G401 (cell line): Measurements from ENCODE around the gene YTHDC2. TPM values are rescaled to one million over a fixed set of nuclear protein-coding genes. Genes with fewer than 3 reads are reported as not detected.

ENCODE experiments used
- DNase-seq: peaks from one replicate; pipeline ENCODE4 v3.0.0-alpha.2; 2015; ENCODE audit warnings: low spot score
- in situ Hi-C: cut with HindIII; loops from 2 replicates; pipeline ENCODE4 v1.10.0; 2016; ENCODE audit warnings: low sequenced_read_pairs, mixed read lengths
- total RNA-seq: library from RNA; depleted of rRNA; stranded (reverse); fragments of >200 nt; shearing (Covaris generic); gene quantifications from 2 replicates; pipeline ENCODE4 v1.2.3, GENCODE V29; 2014; rRNA removed

Gene YTHDC2
- total RNA-seq, result 10.0 and 11.6 TPM in 2 replicates

DNA sequence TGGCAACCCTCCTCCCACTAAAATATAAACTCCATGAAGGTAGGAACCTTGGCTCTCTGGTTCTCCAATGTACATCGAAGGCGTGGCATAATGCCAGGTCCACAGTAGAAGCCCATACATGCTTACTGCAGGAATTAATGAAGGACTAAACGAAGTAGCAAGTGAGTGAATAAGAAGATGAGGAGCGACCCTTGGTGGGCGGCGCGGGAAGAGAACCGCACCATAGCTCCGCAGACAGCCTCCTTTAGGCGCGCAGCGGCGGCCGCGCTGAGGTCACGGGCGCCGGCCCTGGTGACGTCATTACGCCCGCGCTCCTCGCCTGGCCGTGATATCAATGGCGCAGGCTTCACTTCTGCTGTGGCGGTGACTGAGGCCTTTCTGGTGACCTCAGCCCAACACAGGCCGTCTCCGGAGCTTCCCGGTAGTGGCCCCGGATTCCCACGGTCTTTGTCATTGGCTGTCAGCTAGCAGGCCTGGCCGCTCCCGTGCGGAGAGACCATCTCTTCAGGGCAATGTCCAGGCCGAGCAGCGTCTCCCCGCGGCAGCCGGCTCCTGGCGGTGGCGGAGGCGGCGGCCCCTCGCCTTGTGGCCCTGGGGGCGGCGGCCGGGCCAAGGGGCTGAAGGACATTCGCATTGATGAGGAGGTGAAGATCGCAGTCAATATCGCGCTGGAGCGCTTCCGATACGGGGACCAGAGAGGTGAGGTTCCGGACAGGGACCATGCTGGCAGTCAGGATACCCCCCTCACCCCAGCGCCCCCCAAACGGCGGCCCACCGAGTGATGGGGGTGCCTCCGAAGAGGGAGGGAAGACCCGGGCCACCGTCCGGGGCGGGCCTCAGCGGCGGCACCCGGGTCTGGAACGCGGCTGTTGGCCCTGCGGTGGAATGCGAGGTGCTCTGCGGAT, at the start of gene YTHDC2:
TSS of gene YTHDC2 (plus strand) at position 311 of the 905 bp plus-strand sequence. CDS start at position 513, 202 bp downstream.
- in situ Hi-C loops, result no loop called here
- peak; percentile 88 for DNase-seq

DNA sequence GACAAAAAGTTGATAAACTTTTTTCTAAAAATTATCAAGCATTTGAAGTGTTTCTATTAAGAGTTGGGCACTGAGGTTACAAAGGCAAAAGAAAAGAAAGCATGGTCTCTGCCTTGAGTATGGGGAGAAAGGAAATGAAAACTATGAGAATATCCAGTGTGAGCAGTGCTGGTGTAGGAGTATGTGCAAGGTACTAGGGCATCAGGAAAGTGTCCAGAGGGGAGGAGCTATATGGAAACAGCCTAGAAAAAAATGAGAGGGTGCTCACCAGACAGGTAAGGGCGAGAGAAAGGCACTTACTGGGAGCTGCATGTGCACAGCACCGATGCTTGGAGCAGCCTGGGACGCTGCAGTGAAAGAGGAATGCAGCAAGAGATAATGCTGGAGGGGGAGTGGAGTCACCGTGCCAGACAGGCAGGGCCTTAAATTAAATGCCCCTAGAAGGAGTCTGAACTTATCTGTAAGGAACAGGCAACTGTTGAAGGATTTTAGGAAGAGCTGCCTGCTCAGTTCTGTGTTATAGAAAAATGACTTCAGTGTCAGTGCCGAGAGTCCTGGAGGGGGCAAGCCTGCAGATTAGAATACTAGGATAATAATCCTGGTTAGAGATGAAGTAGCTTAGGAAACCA, 39.3 kb upstream of the YTHDC2 start:
- no peak for DNase-seq

DNA sequence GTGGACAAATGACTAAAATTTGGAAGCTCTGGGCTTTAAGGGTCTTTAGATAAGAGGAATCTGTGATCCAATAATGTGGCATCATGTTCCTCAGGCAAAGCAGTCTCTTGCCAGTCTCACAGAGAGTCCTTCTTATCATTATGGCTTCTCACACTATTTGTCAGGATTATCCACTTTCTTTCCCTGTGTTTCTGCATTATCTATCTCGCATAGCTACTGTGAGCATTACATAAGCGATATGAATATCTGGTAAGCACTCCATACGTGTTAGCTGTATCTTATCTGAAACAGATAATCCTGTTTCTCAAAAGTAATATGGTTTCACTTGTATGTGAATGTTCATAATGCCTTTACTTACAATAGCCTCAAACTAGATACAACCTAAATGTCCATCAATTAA, 34.8 kb upstream of the YTHDC2 start:
- in situ Hi-C loops, result no loop called here
- DNase-seq, result no peak

More for the DNA sequence above, 39.3 kb upstream of the YTHDC2 start:
- in situ Hi-C loops, result no loop called here

DNA sequence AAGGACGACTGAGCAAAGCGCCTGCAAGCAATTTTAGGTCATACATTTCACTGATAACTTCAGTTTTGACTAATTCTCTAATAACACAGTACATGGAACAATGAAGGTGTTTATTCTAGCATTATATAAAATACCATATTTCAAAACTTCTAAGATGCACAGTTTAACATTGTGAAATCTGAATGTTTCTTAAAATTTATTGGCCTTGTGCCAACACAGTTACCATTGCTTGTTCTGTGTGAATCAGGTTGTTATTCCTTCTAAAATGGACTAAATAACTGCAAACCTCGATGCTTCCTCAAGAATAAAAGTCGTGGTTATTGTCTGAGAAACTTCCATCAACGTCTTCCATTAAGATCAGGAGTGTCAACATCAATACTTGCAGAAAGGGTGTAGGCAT, 33.3 kb upstream of the YTHDC2 start:
- DNase-seq, result no peak
- in situ Hi-C loops, result no loop called here

DNA sequence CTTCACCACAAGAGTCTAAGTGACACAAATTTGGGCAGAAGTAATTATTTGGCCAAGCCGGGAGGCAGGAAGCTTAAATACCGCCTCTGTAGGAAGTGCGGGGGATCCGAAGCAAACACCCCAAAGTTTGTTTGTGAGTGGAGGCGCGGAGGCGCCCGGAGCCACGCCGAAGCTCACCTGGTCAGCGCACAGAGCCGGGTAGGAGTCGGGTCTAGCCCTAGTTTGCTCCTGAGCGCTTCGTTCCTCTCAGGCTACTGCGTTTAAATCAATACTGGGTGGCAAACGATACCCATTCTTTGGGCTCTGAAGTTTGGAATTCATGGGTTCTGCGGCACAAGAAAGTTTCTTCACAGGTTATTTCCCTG, 26.1 kb upstream of the YTHDC2 start:
- no peak for DNase-seq

DNA sequence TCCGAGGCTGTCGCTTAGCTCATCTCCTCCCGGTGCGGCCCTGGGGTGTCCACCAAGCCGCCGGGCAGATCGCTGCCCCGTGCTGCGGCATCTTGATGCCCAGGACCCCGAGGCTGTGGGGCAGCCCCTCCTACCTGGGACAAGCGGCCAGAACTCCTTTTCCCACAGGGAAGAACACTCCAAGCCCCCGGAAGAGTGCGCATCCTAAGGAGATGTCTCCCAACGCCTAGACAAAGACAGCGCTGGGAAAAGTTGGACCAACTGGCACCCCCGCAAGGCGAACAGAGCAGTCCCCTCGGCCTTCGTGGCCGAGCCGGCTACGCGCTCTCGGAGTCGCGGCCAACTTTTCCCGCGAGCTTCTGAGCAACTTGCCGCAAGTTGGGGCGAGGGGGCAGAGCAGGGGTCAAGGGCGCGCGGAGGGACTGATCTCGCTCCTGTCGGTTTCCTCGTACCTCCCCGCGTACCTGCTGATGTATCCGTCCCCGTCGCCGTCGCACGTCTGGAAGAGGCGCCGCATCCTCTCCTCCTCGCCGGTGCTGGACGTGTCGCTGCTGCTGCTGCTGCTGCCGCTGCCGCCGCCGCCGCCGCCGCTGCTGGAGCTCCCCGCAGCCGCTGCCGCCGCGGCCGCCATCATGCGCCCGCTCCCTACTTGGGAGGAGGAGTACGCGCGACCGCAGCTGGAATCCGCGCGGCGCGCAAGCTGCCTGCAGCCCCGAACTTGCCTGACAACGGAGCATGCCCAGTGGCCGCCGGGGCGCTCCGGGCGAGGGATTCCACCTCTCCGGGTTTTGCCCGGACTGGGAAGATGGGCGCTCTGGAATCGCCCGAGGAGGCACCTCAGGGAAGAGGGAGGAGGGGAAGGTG, 25.5 kb upstream of the YTHDC2 start, which contains the start of gene MCC:
TSS of gene MCC (minus strand) at position 673 of the 864 bp plus-strand sequence.
- DNase-seq, result peak; percentile 6

More for the DNA sequence above, 26.1 kb upstream of the YTHDC2 start:
- in situ Hi-C loops, result no loop called here

DNA sequence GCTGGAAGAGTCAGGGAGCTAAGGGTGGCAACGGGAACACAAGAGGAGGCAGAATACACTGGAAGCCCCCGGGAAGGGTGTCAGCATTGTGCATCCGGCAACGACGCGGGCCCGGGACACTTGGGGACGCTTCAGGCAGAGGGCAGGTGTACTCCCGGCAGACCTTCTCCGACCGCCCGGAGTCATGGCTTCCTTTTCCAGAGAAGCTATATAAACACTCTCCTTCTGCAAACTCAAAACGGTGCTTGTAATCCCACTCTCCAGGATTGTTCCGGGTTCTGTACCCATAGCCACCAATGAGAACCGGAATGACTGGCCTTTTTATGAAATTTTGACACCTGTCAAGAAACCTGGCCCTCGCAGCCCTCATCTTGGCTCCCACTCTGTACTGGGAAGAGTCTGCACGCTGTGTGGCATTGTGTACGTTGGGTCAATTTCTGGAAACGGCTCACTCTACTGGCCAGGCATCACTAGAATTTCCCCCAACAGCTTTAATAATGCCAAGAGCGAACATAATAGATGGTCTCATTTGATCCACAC, 24.8 kb upstream of the YTHDC2 start:
- in situ Hi-C loops, result no loop called here
- DNase-seq, result no peak

More for the DNA sequence above, 25.5 kb upstream of the YTHDC2 start, which contains the start of gene MCC:
- in situ Hi-C loops, result no loop called here

DNA sequence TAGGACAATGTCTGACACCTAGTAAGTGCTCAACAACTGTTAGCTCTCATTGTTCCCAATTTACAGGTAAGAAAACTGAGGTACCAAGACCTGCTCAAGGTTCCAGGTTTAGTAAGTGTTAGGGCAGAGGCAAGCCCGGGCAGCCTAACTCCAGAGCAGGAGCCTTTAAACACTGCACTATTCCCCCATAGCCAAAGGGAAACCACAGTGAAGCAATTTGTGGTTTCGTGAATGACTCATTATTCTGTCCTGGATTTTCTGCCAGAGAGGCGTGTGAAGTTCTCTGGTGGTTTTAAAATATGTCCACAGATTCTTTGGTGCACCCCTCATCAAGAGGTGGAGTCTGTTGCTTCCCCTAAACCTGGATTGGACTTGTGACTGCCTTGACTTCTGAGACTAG, 24.2 kb upstream of the YTHDC2 start:
- no peak for DNase-seq
- in situ Hi-C loops, result no loop called here

DNA sequence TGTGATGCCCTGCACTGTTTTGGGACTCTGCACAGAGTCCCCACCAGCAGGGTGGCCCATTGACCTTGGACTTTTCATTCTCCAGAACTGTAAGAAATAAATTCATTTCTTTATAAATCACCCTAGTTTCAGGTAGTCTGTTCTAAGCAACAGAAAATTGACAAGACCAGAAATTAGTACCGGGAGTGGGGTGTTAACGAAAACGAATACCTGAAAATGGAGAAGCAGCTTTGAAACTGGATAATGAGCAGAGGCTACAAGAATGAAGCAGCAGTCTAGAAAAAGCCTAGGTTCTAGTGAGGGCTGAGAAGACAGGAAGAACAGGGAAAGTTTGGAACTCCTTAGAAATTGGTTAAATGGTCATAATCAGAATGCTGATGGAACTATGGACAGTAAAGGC, 23.2 kb upstream of the YTHDC2 start:
- DNase-seq, result no peak
- in situ Hi-C loops, result no loop called here

DNA sequence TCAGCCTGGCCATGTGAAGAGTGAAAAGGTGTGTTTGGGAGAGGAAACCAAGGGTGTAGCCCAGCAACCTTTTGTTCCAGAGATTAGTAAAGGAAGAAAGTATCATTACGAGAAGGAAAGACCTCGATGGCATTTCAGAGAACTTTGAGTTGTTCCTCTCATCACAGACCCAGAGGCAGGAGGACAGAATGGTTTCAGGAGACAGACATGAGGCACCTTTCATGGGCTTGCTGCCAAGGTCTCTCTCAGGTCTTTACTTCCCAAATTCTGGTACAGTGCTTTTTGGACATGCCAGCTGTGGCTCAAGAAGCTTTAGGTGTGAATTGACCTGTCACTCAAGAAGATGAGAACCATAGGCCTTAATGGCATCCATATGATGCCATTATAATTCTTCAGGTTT, 22.5 kb upstream of the YTHDC2 start:
- in situ Hi-C loops, result no loop called here
- DNase-seq, result no peak

DNA sequence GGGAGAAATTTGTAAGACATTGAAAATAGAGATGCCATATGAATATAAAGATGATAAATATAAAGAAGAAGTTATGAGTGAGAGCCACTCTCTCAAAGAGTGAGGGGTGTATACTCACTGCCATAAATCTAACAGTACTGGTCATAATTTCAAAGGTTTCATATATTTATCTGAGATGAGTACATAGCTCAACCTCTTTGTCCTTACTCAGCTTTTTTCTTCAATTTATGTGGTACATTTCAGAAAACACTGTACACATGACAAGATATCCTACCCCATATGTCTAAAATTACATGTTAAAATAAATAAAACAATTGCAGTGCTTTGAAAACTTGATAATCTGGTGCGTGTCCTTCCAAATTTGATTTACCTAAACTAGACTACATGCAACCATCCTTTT, 20.0 kb upstream of the YTHDC2 start:
- in situ Hi-C loops, result no loop called here
- DNase-seq, result no peak

DNA sequence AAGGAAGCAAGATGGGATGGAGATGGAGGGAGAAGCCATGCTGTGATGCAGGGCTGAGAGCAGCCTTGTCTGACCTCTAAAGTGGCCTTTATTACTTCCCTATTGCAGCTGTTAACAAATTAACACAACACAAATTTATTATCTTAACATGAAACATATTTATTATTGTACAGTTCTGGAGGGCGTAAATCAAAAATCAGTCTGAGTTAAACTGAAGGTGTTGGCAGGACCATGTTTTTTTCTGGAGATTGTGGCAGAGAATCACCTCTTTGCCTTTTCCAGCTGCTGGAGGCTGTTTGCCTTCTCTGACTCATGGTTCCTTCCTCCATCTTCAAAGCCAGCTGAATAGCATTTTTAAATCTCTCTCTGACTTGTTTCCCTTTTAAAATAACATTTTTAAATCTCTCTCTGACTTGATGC, 18.1 kb upstream of the YTHDC2 start:
- no peak for DNase-seq
- in situ Hi-C loops, result no loop called here

DNA sequence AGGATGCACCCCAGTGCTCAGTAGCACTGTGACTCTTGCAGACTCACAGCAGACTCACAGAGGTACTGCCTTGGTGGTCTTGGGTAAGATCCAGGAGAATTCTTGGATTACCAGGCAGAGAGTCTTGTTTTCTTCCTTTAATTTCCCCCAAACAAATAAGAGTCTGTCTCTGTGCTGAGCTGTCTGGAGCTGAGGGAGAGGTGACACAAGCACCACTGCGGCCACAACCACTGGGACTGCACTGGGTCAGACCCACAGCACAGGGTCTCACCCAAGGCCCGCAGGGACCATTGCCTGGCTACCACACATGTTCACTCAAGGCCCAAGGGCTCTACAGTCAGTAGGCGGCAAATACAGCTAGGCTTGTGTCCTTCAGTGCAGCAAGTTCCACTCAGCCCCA, 11.4 kb upstream of the YTHDC2 start:
- in situ Hi-C loops, result no loop called here
- DNase-seq, result no peak

DNA sequence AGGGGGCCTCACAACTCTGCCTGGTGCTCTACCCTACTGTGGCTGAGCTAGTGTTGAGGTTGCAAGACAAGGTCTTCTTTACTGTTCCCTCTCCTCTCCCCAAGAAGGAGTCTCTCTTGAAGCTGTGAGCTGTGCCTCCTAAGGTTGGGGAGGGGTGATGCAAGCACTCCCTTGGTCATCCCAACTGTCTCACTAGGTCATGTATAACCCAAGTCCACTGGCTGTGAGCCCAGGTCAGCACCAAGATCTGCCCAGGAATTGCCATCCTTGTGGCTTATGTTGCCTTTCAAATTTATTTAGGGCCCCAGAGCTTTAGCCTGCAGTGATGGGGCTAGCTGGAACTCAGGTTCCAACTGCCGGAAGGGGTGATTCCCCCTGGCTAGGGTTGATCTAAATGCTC, 10.3 kb upstream of the YTHDC2 start:
- in situ Hi-C loops, result no loop called here
- no peak for DNase-seq

DNA sequence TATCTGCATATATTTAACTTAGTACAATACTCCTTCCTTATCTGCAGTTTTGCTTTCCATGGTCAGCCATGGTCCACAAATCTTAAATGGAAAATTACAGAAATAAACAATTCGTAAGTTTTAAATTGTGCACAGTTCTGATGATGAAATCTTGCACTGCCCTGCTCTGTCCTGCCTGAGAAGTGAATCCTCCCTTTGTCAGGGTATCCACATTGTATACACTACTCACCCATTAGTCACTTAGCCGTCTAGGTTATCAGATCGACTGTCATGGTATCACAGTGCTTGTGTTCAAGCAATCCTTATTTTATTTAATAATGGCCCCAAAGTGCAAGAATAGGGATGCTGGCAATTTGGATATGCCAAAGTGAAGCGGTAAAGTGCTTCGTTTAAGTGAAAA, 8.3 kb upstream of the YTHDC2 start:
- in situ Hi-C loops, result no loop called here
- DNase-seq, result no peak

DNA sequence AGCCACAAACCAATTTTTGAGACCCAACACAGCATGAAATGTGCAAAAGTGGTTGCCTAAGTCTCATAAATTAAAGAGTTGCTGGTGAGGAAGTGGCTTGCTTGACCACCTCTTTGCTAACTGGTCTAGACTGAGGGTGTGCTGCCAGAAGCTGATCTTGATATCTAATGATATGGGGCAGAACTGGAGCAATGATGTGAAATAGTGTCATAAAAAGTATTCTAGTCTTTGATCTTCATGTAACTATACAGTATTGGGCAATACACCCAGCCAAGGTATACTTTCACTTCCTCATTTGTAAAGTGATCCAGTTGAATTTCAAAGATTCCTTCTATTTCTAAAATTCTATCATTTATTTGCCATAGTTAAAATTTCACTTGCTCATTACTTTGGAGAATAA, 5.9 kb upstream of the YTHDC2 start:
- DNase-seq, result no peak
- in situ Hi-C loops, result no loop called here

DNA sequence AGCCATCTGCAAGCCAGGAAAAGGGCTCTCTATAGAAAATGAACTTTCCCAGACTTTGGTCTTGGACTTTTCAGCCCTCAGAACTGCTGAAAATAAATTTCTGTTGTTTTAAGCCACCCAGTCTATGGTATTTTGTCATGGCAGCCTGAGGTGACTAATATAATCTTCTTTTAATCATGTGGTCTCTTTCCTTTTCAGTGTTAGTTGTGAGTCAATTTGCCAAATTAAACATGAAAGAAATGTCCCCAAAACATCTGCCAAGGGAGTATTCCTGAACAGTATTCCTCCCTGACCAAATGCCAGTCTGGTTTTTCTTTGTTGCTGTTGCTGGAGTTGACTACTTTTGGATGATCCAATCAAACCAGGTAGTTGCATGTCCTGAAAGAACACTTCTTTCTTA, 4.7 kb upstream of the YTHDC2 start:
- in situ Hi-C loops, result no loop called here
- no peak for DNase-seq

DNA sequence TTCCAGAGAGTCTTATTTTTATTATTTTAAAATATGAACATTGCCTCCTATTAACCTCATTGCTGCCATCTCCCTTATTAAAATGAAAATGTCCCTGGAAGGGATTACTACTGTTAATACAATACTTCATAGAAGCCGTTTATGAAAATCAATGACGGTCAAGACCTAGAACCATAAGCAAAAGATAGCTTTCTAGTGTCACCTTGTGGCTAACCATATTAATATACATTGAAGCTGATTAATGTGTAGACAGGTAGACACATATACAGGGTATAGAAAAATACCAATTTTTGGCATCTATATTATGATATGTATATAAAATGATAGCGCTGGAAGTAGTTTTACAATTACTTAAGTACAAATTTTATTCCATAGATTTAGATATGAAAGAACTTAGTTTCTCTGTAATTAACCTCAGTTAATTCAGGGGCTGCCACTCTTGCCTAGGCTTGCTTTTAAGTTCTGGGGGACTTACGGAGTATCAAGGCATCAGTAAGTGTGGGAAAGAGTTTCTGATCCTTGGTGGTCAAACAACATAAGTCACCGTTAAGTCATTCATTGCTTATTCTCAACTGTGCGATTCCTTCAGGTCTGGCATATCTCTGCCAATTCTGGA, 2.5 kb upstream of the YTHDC2 start:
- DNase-seq, result no peak
- in situ Hi-C loops, result no loop called here

DNA sequence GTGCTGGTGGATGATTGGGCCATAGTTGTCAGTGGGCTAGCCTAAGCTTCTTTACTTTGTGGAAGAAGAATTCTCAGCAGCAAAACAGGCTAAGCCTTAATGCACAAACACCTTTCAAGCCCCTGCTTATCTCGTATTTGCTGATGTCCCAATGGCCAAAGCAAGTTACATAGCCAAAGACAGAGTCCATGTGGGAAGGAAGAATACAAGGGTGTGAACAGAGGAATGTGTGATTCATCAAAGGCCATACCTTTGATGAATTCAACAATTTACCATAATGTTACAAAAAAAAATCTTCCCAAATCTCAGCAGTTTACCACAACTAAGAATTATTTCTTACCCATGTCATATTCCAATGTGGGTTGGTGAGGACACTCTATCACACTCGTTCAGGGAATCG, 1.2 kb upstream of the YTHDC2 start:
- DNase-seq, result no peak
- in situ Hi-C loops, result no loop called here
